ENCODE measurements around the gene SCUBE1. TPM values are rescaled to one million over a fixed set of nuclear protein-coding genes. Genes with fewer than 3 reads are reported as not detected.

The SCUBE1 gene
- total RNA-seq, 1 donor from 2014 or later = 0.14 TPM

DNA sequence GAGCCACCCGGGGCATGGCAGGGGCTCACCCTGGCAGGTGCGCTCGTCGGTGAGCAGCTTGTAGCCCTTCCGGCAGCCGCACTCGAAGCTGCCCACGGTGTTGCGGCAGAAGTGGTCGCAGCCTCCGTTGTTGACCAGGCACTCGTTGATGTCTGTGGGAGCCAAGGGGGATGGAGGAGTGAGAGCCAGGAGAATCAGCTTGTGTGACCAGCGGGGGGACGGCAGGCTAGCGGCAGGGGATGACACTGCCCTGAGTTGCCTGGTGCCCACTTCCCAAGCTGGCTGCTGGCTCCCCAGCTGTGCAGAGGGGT lies 111.5 kb downstream of the SCUBE1 start:
- Histone ChIP-seq H3K4me3 (no peak overlapping the region), H3K27ac (replicated peaks) (no peak overlapping the region), H3K9me3 (replicated peaks) (no peaks in the 10 kb centered on the region), H3K27me3 (ENCODE audit: low read depth) (peaks cover 37% of the 10 kb centered on the region), H3K36me3 (no peaks in the 10 kb centered on the region), H3K4me1 (peaks cover 14% of the 10 kb centered on the region)
- TF ChIP-seq, protein P1, sequence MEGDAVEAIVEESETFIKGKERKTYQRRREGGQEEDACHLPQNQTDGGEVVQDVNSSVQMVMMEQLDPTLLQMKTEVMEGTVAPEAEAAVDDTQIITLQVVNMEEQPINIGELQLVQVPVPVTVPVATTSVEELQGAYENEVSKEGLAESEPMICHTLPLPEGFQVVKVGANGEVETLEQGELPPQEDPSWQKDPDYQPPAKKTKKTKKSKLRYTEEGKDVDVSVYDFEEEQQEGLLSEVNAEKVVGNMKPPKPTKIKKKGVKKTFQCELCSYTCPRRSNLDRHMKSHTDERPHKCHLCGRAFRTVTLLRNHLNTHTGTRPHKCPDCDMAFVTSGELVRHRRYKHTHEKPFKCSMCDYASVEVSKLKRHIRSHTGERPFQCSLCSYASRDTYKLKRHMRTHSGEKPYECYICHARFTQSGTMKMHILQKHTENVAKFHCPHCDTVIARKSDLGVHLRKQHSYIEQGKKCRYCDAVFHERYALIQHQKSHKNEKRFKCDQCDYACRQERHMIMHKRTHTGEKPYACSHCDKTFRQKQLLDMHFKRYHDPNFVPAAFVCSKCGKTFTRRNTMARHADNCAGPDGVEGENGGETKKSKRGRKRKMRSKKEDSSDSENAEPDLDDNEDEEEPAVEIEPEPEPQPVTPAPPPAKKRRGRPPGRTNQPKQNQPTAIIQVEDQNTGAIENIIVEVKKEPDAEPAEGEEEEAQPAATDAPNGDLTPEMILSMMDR (IDR thresholded peaks at IDR 0.05; ENCODE audit: borderline replicate concordance) = no peak
- intact Hi-C loops (cut with micrococcal nuclease) = no loop called here
- no peak for DNase-seq

GRCh38 chr22:43230971-43231723 lies 112.0 kb downstream of the SCUBE1 start:
- Histone ChIP-seq H3K4me1 (peaks cover 11% of the 10 kb centered on the region), H3K27me3 (ENCODE audit: low read depth) (peaks cover 37% of the 10 kb centered on the region), H3K9me3 (replicated peaks) (no peaks in the 10 kb centered on the region), H3K4me3 (no peak overlapping the region), H3K27ac (replicated peaks) (no peak overlapping the region), H3K36me3 (no peaks in the 10 kb centered on the region)
- intact Hi-C loops (cut with micrococcal nuclease) = no loop called here
- TF ChIP-seq, protein P1 (IDR thresholded peaks at IDR 0.05; ENCODE audit: borderline replicate concordance) = peak; percentile 92
- peak; percentile 34 for DNase-seq

DNA sequence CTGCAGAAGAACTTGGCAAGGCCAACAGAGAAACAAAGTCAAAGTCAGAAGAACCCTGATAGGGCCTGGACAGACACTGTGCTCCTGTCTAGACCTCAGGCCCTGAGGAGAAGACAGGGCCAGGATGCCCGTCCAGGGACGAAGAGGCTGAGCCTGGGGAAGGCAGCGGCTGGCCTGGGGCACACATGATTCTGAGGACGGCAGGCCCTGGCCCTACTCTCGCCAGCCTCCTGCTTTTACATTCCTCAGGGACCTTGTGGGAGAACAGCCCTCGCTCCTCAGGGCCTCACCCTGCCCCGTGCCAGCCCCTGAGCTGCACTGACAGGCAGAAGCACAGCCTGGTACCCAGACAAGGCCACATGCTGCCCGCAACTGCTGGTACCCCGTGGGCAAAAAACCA lies 112.6 kb downstream of the SCUBE1 start:
- peaks cover 37% of the 10 kb centered on the region for H3K27me3 ChIP-seq (ENCODE audit: low read depth)
- no peak overlapping the region for H3K27ac ChIP-seq (replicated peaks)
- no peaks in the 10 kb centered on the region for H3K9me3 ChIP-seq (replicated peaks)
- TF ChIP-seq, protein P1 (IDR thresholded peaks at IDR 0.05; ENCODE audit: borderline replicate concordance) = no peak
- intact Hi-C loops (cut with micrococcal nuclease) = no loop called here
- peaks cover 5% of the 10 kb centered on the region for H3K4me1 ChIP-seq
- no peaks in the 10 kb centered on the region for H3K36me3 ChIP-seq
- no peak overlapping the region for H3K4me3 ChIP-seq
- DNase-seq = no peak

GRCh38 chr22:43228863-43229262 lies 114.3 kb downstream of the SCUBE1 start:
- intact Hi-C loops (cut with micrococcal nuclease) = no loop called here
- Histone ChIP-seq H3K4me1 (no peaks in the 10 kb centered on the region), H3K27me3 (ENCODE audit: low read depth) (peaks cover 37% of the 10 kb centered on the region), H3K9me3 (replicated peaks) (no peaks in the 10 kb centered on the region), H3K4me3 (no peak overlapping the region), H3K27ac (replicated peaks) (no peak overlapping the region), H3K36me3 (no peaks in the 10 kb centered on the region)
- DNase-seq = no peak
- TF ChIP-seq, protein P1 (IDR thresholded peaks at IDR 0.05; ENCODE audit: borderline replicate concordance) = no peak

- H3K4me1 ChIP-seq = no peaks in the 10 kb centered on the region
- TF ChIP-seq, protein P1 (IDR thresholded peaks at IDR 0.05; ENCODE audit: borderline replicate concordance) = peak; percentile 46
- no peak overlapping the region for H3K27ac ChIP-seq (replicated peaks)
- peaks cover 37% of the 10 kb centered on the region for H3K27me3 ChIP-seq (ENCODE audit: low read depth)
- intact Hi-C loops (cut with micrococcal nuclease) = no loop called here
- no peak for DNase-seq
- no peaks in the 10 kb centered on the region for H3K36me3 ChIP-seq
- H3K9me3 ChIP-seq (replicated peaks) = no peaks in the 10 kb centered on the region
- no peak overlapping the region for H3K4me3 ChIP-seq
Measured at GRCh38 chr22:43228330-43228729, 114.8 kb downstream of the SCUBE1 start.
